Femur (tissue), 1 donor: ENCODE results near the gene MED15.

Source experiments
- DNase-seq: peaks from one replicate; pipeline ENCODE4 v3.0.0-alpha.2; 2017

MED15 gene

DNA sequence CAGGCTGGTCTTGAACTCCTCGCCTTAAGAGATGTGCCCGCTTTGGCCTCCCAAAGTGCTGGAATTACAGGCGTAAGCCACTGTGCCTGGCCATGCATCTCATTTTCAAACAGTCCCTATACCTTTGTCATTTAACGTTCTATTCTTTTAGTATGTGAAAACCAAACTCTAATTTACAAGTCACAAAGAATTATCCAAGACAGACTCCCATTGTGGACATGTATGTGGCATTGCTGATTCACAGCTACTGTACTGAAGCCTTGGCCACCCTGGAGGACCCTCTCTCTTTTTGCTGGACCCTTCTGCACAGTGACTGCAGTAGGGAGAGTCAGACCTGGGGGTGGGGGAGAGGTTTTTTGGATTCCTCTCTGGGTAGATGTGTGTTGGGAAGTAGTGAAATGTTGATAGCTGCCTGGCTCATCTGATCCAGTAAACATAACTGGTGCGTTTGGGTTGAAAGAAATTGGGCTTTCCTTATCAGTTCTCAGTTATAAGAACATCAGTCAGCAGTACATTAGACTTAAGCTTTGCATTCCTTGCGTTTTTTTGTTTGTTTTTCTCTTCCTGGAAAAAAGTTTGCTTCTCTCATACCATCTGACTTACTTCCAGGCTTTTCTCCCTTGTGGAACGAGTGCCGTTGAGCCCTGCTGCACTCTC, 65.9 kb downstream of the MED15 start:
- DNase-seq, result no peak

DNA sequence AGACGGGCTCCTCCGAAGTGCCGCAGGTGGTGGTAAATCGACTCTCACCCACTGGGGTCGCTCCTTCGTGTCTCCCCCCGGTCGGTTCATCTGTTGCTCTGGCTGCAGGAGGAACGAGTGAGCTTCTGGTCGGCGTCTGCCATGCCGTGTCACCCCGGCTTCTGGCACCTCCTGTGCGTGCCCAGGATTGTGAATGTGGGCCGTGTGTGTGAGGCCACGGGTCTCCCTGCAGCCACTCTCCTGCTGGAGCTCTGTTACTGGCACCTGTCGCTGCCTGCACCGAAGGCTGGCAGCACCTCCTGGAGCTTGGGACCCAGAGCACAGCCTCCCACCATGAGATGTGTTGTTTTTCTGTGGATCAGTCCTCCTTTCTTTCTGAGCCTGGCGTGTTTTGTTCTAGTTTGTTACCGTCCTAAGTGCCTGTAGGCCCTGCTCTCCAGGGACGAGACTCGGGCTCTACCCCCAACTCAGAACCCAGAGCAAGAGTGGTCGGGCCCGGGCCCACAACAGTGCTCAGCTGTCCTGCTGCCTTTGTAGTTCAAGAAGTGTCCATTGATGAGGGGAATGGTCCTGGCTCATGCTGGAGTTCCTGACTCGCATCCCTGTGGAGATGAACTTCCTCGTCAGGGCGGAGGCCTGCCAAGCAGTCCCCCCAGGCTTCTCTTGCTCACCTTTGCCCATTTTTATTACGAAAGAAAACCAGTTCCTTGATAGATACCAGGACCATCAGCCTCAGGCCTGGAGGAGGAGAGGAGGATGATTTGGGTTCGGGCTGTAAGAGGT, 66.6 kb downstream of the MED15 start:
- no peak for DNase-seq

DNA sequence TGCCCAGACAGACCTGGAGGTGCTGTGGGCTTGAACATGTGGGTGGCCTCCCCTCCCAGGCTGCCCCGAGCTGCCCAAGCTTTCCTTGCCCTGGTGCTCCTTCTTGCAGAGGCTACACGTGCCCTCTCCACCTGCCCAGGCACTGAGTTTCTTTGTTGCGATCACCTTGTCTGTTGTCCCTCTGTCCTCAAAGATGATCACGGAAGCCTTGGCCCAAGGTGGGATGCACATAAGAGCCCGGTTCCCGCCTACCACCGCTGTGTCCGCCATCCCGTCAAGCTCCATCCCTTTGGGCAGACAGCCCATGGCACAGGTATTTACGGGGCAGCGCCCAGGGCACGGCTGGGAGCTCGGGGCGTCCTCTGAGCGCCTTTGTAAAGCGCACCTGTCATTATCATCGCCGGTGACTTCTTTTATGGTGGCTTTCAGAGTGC, 67.5 kb downstream of the MED15 start:
- DNase-seq, result no peak

DNA sequence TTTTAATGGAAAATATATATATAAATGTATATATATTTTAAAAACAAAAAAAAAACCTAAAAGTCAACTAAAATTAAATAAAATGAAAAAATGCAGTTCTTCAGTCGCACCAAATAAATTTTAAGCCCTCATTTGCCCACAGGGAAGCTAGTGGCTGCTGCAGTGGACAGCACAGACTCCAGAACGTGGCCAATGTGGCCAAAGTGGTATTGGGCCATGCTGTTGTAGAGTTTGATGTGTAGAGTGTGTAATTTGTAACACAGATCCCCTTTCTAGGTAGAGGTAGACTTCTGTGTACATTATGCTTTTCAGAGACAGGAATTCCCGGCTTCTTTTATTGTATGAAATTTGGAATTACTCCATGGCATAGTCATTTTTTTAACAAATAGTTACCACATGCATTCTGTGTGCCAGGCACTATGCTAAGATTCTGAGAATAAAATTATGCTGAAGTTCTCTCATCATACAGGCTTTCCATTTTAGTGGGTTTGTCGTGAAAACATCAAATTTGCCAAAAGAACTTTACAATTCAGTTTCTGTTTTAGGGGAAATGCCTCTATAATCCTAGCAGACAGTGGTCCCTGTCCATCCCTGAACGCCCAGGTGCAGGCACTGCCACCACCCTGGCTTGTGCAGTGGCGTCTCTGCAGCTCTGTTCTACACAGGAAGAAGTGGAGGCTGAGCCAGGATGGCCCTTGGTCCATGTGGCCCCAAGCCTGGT, 68.5 kb downstream of the MED15 start:
- no peak for DNase-seq

DNA sequence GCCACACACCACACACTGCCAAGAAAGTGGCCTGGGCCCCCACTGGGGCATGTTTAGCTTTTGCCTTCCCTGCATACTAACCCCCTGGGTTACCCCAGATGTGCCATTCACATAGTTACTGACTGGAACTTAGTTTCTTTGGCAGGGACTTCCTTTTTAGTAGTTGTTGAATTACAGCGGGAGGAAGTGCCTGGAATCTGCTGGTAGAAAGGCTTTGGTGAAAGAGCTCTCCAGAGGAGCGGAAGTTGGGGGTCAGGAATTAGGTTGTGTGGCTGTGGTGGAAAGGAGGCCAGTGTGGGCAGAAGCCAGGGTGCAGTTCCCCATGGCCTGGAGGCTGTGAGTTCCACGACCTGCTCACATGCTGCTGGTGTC, 69.0 kb downstream of the MED15 start:
- DNase-seq, result peak; percentile 19

DNA sequence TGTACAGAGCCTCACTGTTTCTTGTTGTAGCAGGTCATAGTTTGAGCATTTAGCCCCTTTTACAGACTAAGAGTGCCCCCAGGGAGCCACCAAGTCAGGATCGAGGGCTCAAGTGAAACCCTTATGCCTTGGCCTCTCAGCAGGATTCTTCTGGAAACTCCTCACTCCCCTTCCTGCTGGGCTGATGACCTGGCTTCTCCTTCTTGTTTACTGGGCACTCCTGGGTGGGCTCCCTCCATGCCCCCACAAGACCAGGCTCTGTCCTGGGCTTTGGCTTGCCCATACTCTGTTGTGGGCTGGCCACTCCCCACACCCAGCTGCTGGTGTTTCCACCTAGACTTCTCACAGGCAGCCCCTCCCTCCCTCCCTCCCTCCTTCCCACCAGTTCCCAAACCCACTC, 69.6 kb downstream of the MED15 start:
- DNase-seq, result no peak

DNA sequence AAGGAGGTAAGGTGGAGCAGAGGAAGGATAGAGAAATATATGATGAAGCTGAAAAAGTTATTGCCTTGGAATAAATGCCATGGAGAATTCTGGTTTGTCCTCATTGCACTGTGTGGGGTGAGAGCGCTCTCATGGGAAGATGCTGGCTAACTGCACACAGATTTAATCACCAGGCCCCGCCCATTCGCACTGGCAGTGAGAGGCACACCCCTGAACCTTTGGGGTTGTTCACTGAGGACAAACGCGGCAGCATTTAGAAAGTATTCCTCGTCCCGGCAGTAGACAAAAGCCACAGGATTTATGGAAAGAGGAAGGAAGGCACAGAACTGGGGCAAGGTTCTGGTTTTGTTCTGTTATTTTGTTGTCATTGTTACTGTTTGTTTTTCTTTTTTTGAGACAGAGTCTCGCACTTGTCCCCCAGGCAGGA, 70.2 kb downstream of the MED15 start:
- DNase-seq, result no peak

DNA sequence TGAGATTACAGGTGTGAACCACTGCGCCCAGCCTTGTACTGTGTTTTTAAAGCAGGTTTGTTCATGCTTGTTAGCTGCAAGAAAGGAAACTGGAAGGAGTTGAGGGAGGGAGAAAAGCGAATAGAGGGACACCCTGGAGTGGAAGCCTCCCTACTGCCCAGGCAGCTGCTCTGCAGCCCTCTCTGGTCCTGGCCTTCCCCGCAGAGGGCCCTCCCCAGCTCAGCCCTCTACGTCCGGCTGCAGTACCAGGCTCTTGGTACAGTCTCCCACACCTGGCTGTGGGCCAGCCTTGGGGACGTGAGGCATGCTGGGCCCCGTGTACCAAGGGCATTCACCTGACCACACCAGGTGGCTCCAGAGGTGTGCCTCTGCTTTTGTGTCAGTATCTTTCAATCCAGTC, 70.8 kb downstream of the MED15 start:
- no peak for DNase-seq

DNA sequence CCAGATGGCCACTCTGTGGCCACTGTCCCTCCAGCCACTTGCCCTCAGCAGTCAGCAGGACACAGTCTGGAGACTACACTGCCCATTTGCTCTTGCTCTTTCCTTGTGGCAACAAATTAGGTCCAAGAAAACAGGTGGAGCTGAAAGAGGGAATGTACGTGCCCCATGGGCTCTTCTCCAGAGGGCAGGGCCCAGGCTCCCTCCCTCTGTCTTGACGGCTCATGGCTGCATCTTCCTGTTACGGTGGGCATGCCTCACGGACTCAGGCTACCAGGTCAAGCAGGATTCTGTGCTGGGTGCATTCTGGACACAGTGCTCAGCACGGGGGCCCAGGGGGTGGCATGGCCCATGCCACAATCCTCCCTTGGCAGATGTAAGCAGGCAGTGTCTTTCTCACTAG, 71.3 kb downstream of the MED15 start:
- DNase-seq, result no peak

DNA sequence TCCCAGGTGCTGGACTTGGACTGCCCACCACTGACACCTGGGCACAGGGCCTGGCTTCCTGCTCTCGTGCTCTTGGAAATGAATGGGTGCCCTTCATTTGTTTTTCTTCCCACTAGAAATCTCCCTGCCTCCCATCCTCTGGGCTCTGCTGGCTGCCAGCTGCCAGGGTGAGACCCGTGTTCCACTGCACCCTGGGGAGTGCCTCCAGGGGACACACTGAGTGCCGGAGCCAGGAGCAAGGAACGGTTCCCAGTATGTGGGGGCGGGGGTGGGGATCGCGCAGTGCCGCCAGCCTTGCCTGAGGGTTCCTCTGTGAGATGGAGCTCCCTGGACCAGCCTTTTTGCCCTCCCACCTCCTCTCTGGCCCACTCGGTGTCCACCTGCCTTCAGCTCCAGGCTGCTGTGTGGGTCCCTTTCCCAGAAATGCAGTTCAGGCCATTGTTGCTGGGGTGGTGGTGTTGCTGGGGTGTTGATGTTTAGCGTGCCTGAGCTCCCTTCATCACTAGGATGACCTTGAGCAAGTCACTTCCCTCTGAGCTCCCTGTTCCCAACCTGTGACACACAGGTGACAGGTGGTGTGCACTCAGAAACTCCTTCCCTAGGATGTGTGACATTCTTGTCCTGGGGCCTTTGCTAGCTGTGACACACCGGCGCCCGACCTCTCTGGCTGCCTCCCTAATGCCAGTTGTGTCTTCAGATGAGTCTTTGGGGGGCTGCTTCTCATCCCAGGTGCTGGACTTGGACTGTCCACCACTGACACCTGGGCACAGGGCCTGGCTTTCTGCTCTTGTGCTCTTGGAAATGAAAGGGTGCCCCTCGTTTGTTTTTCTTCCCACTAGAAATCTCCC, 72.1 kb downstream of the MED15 start:
- DNase-seq, result no peak

DNA sequence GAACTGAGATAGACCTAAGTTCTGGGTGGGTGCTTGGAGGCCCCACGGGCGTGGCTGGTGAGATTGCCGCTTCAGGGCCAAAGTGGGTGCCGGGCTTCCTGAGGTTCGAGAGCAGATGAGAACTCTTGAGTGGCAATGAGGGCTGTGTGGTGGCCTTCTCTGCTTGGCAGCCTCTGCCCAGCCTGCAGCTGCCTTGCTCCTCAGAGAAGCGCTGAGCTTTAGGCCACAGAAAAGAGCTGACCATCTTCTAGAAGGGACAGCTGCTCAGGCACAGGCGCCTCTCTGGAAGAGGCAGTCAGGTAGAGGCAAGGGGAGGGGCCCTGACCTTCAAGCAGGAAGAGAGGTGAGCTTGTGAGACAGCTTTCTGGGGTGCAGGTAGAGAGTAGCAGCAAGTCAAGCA, 72.8 kb downstream of the MED15 start:
- DNase-seq, result no peak

DNA sequence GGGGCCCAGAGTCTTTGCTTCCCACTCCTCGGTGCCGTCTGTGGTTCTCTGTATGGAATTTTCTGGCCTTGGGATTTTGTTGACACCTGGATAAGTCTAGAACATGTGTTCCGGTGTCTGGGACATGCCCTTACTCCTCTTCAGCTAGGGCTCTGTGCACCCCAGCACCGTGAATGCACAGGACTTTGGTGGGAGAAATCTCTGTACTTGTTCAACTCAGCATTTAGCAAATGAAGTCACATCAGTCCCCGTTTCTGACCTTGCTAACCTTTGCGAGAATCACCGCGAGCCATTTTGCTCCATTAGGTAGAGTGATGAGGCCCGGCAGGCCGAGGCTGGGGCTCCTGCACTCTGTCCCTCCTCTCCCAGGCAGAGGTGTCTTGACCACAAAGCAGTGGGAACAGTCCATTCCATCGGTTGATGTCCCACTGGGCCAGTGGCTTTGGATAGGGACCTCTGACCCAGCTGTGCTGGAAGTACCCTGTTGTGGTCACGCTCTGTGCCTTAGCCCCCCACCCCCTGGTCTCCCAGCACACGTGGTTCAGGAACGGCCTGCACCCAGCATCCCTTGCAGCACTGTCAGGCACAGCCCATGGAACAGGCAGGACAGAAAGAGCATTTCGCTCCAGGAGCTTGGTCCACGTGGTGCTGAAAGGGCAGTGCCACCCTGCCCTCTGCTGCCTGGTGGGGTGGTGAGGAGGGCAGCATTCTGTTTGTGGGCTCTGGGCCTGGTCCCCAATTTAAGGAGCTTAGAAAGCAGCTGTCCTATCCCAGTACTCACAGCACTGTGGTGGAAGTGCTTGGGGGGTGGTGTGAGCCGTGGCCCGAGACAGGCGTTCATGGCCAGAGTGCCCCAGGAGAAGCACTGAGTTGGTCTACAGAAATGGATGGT, 73.4 kb downstream of the MED15 start:
- DNase-seq, result no peak

DNA sequence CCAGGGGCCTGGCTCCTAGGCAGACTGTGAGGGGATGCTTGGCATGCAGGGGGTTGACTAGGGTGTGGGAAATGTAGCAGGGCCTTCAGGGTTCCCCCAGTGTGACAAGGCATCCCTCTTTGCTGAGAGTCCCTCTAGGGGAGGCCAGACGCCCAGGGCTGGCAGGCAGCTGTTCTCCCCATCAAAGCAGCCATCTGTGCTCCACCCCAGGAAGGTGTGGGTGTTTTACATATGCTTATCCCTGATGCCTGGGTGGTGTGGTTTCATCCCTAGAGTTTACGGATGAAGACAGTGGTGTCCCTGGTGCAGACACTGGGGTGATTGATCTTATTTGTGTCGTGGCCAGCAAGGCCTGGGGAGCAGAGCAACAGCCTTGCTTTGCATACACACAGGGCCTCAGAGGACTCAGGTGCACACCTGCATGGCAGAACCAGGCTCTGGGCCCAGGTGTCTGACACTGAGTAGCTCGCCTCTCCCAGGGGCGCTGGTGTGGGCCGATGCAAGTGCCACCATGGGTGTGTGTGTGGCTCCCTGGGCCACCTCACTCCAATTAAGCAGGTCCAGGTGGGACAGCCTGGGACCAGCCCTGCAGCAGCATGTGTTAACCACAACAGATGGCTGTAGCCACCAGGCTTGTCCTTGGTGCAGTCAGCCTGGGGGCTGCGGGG, 74.2 kb downstream of the MED15 start:
- no peak for DNase-seq

DNA sequence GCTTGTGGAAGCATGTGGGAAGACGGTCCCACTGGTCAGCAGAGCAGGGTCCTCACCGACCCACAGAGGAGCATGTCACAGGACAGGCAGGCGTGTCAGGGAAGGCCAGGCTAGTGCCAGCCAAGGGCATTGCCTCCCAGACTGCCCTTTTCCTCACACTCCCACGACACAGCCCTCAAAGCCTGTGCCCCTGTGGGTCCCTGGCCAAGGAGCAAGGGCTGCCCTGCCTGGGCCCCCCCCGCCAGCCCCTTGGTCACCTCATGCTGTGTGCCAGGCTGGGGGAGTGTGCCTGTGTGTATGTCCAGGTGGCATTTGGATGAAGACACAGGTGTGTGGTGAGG, 74.7 kb downstream of the MED15 start:
- no peak for DNase-seq

DNA sequence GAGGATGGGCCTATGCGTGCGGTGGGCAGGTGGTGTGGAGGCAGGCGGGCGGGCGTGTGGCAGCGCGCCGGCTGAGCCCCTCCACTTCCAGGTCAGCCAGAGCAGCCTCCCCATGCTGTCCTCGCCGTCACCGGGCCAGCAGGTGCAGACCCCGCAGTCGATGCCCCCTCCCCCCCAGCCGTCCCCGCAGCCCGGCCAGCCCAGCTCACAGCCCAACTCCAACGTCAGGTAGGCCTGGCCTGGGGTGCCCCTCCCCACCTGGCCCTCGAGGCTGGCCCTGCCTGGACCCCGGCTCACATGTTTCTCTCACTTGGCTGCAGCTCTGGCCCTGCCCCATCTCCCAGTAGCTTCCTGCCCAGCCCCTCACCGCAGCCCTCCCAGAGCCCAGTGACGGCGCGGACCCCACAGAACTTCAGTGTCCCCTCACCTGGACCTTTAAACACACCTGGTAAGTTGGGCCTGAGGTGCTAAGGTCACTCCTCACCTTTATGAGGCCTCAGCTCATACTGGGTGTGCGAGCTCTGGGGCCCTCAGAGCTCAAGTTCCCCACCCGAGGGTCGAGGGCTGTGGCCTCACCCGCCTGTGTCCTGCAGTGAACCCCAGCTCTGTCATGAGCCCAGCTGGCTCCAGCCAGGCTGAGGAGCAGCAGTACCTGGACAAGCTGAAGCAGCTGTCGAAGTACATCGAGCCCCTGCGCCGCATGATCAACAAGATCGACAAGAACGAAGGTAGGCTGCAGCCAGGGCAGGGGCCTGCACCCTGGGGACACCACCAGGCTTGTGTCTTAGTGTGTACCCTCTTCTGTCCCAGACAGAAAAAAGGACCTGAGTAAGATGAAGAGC, 75.3 kb downstream of the MED15 start:
- DNase-seq, result no peak

DNA sequence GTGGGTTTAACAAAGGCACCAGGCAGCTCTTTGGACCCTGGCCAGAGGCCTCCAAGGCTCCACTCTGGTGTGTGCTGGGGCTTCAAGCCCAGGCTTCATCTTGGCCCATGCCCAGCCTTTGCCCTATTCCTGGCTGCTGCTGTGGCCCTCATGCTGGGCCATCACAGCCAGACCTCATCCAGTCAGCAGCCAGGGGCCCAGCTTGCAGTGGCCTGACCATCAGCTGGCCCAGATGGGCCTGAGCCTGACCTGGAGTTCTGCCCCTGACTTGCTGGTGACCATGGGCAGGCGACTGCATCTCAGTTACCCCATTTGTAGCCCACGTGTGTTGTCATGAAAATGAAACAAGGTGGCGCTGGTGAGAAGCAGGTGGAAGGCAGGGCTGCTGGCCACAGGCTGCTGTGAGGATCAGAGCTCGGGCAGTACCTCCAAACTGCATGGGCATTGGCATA, 76.1 kb downstream of the MED15 start:
- DNase-seq, result no peak

DNA sequence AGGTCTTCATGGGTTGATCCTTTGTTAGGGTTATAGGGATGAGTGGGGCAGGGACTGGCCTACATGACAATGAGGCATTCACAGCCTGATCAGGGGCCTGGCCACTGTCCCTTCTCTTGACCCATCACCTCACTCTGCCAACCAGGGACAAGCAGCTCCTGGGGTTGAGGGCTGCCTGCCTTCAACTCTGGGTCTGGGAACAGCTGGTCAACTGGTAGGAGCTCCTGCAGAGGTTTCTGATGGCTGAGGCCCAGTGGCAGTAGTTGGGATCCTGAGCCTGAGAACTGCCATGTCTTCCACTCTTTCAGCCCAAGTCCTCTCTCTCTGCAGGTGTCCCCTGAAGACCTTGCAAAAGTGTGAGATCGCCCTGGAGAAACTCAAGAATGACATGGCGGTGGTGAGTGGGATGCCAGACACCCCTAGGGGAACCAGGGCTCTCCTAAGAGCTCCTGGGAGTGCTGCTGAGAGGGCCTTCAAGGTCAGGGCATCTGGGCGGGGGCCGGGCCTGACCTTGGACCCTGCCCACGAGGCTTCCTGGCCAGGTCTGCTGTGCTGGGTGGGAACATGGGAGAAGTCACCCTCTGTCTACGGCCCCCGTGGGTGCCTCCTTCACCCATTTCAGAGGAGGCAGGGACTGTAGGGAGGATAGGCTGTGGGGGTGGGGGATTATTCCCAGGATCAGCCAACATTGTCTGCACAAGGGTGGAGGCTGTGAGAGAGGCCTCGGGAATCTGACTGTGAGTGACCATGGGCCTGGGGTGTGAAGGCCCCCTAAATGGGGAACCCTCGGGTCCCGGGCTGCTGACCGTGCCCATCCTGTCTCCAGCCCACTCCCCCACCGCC, 76.8 kb downstream of the MED15 start:
- DNase-seq, result no peak

DNA sequence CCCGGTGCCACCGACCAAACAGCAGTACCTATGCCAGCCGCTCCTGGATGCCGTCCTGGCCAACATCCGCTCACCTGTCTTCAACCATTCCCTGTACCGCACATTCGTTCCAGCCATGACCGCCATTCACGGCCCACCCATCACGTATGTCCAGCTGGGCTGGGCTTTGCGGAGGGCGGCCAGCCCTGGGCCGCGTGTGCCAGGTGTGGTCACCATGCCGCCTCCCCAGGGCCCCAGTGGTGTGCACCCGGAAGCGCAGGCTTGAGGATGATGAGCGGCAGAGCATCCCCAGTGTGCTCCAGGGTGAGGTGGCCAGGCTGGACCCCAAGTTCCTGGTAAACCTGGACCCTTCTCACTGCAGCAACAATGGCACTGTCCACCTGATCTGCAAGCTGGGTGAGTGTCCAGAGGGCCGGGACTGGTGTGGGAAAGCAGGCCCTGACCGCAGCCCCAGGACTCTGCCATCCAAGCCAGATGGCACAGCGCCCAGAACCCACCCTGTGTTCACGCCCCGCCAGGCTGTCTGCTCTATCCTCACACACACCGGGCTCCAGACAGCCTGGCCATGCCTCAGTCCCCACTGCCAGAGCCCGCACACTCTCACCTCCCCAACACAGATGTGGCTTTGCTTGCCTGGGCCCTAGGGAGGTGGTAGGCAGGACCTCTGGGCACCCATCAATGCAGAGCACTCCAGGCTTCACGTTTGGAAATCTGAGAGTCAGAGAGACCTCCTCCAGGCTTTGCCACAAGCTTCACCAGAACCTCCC, 77.6 kb downstream of the MED15 start:
- no peak for DNase-seq
